NOMO-1 treated with dmso at 0.1 percent for 144 hours (cell line): ENCODE data around the gene TOPORS.

Experiments used
- DNase-seq: peaks from one replicate; lab custom pipeline; 2025; ENCODE audit not compliant: unreplicated experiment; lab: John Stamatoyannopoulos, UW

The TOPORS gene

GRCh38 chr9:32508728-32509127 is 43.7 kb downstream of the TOPORS start:
- no peak for DNase-seq

DNA sequence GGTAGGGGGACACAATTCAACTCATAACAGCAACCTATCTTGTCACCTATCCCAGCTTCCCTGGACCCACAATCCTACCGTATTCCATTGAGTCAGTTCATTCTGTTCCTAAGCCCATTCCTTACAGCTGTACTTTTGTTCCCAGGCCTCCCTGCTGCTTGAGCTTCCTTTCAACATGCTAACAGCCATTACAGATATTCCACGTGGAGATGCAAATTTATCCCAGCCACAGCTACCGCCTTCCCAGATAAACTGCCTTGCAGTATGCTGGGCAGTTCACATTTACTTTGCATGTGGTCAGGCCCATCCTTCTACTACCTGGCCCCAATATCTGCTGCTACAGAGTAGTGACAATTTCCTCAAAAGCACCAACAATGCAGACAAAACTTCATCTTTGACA is 49.4 kb downstream of the TOPORS start:
- DNase-seq: no peak

DNA sequence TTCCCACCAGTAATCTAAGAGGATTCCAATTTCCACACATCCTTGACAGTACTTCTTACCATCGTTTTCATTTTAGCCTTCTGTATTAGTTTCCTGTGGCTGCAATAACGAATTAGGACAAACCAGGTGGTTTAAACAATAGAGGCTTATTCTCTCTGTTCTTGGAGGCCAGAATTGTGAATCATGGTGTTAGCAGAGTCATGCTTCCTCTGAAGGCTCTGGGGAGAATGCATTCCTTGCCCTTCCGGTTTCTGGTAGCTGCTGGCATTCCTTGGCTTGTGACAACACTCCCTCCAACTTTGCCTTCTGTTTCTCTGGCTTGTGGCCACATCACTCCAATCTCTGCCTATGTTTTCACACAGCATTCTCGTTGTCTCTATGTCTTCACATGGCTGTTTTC is 49.9 kb downstream of the TOPORS start:
- no peak for DNase-seq

GRCh38 chr9:32501868-32502267 is 50.5 kb downstream of the TOPORS start:
- DNase-seq: no peak

DNA sequence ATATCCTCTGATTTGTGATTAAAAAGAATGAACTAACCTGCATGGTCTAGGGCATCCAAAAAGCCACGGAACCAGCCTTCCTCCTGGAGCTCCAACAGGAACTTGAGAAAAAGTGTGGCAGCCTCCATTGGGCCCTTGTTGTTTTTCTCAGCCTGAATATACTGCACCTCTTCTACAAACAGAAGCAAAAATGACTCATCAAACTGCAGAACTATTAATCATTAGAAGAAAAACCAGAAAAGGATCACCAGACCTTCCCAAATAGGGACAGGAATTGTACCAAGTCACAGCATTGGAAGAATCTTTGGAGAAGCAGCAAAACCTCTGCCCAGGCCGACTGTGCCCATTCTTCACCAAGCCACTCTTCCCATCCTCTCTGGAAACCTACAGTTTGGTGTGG is 51.6 kb downstream of the TOPORS start:
- no peak for DNase-seq

GRCh38 chr9:32497921-32498320 is 54.5 kb downstream of the TOPORS start:
- DNase-seq: no peak

DNA sequence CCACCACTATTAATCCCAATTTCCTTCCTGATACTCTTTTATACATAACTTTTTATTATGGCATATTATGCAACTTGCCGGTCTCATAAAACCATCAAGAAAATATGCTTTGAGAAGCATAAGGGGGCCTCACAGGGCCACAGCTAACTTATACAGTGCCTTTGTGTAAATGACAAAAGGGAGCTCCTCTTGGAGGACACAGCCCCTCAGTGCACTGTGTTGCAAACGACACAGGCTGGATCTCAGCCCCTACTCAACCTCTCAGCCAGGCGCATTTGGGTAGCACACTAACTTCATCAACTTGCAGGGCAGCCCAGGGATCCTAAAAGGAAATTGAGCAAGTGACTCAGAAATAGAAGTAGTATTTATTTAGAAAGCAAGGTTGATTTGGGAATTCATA is 61.8 kb downstream of the TOPORS start:
- no peak for DNase-seq
